GM10847 (cell line): ENCODE data around the gene HTR1B.

ENCODE experiments used
- POLR2A ChIP-seq: IDR thresholded peaks from 2 replicates; pipeline ENCODE4 v1.6.1; 2011; ENCODE audit not compliant: insufficient read length; ENCODE audit errors: extremely low read depth

Gene HTR1B

GRCh38 chr6:77462359-77463307 is 658 bp downstream of the HTR1B start:
- no peak for TF ChIP-seq POLR2A

DNA sequence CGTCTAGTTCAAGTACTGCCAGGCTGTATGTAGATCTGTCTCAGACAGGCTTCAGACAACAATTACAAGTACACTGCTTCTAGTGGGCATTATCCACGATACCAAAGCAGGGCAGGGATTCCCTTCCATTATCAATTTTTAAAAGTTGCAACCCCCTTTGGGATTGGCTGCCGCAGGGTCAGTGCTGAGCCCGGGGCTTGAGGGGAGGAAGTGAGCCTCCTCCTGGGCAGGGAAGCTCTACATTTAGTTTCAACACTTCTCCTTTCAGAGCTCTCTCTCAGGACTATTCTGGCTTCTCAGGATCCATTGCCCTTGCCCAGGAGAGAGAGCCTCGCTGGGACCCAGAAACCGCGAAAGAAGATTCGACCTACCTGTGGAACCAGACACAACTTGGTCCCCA is 1.5 kb downstream of the HTR1B start:
- no peak for TF ChIP-seq POLR2A

DNA sequence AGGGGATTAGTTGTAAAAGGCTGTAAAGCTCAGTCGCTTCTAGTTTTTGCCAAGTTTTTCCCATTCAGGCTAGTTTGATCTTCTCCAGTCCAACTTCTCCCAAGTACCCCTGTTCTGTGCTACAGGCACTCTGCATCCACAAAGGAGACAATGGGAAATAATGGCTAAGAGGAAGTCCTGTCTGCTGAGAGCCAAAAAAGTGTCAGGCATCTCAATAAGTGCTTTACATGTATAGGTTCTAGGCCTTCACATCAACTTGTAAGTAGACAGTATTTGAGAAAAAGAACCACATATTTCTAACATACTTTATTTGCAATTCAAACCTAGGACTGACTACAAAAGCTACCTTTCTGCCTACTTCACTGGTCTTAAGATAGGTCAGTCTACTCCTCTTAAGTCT is 4.9 kb downstream of the HTR1B start:
- TF ChIP-seq POLR2A = no peak

- TF ChIP-seq POLR2A = no peak
Measured at GRCh38 chr6:77457720-77458349, 5.5 kb downstream of the HTR1B start.

GRCh38 chr6:77456531-77457248 is 6.6 kb downstream of the HTR1B start:
- no peak for TF ChIP-seq POLR2A

DNA sequence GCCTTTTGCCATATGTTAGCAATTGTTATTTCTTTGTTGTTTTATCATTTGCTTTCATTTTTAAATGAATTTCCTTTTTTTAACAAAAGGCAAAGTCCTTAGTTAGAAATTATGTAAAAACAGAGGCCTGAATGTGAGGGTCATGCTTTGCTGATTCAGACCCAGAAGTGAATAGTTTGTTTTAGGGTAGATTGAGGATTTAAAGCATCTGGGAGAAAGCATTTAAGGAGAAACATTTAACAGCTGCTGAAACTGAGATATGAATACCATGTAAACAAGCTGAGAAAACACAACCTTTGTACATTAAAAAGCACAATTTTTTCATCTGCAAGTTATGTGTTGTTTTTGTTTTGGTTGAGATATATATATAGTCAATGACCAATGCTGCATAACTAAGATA is 8.0 kb downstream of the HTR1B start:
- TF ChIP-seq POLR2A = no peak

GRCh38 chr6:77454386-77454785 is 8.9 kb downstream of the HTR1B start:
- no peak for TF ChIP-seq POLR2A

- TF ChIP-seq POLR2A = no peak
Measured at GRCh38 chr6:77451466-77451865, 11.8 kb downstream of the HTR1B start.

DNA sequence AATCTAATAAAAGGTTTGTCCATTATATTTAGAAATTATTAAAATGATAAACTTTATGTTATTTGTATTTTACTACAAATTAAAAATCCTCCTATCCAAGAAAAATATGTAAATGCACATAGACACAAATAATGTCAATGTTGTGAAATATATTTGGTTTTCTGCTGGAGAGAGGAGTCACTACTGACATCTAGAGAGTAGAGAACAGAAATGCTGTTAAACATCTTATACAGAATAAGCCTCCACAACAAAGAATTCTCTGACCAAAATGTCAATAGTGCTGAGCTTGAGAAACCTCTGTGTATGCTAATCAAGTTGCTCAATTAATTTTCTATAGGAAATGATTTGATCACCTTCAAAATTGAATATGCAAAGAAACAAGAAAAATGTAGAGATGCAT is 12.4 kb downstream of the HTR1B start:
- no peak for TF ChIP-seq POLR2A

- no peak for TF ChIP-seq POLR2A
Measured at GRCh38 chr6:77448546-77448945, 14.7 kb downstream of the HTR1B start.

- TF ChIP-seq POLR2A = no peak
Measured at GRCh38 chr6:77447254-77447653, 16.0 kb downstream of the HTR1B start.

DNA sequence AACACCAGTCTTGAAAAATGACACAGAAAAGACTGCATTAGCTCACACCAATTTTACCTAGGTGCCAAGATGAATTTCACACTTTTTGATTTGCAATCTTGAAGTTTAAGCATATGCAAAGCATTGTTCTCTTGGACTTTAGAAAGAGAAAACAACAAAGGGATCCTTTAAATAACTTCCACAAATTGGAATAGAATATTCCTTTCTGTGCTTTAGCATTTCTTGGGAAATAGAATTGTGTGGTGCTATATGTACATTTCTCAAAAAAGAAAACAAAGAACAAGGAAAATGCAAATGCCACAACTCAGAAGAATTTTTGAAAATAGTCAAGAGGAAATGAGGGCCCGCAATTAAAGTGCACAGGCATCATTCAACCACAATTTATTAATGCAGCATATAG is 17.0 kb downstream of the HTR1B start:
- no peak for TF ChIP-seq POLR2A

DNA sequence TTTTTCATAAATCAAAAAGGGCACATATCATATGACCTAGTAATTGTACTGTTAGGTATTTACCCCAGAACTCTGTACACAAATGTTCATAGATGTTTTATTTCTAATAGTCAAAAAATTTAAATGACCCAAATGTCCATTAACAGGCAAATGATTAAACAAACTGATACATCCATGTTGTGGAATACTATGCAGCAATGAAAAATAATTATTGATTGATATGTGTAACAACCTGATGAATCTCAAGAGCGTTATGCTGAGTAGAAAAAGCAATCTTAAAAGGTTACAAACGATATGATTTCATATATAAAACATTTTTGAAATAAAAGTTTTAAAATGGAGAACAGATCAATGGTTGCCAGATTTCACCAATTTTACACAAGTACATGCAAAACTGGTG is 18.1 kb downstream of the HTR1B start:
- no peak for TF ChIP-seq POLR2A

DNA sequence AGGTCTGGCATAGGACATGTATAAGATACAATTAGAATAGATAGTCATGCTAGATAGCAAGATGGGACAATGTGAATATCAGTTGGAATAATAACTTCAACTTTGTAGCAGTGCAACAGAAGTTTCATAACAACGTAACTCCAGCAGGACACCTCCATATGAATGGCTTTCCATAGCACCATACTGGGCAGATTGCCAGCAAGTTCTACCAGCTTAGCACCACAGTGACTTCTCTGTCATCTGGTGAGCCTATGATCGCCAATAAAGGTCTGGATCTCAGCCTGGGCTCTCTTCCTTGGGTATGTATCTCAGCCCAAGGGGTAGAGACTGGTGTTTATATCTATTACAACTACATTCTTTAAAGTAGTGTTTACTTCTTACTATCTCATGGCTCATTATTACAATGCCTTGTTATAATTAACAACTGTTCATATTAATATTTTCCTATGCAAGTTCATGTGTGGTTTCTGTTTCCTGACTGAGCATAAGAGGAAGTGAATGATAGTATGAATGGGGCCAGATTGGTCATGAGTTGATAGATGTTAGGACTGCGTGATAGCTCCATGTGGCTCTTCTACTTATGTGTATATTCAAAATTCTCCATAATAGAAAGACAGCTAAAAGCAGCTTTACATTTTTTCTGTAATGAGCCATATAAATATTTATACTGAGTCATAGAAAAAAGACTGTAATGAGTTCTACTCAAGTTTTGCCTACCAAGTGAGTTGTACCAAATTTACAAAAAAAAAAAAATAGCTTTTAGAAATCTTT is 22.9 kb downstream of the HTR1B start:
- TF ChIP-seq POLR2A = no peak

GRCh38 chr6:77433888-77434287 is 29.4 kb downstream of the HTR1B start:
- TF ChIP-seq POLR2A = no peak
